ENCODE data around the gene C10orf143. TPM values are rescaled to one million over a fixed set of nuclear protein-coding genes. Genes with fewer than 3 reads are reported as not detected.

Gene C10orf143
- total RNA-seq, 3 donors from 2014 or later (not counting 1 experiment from before 2014, with no cell fraction given) = 7.1 to 10.9 (median 8.2) TPM

DNA sequence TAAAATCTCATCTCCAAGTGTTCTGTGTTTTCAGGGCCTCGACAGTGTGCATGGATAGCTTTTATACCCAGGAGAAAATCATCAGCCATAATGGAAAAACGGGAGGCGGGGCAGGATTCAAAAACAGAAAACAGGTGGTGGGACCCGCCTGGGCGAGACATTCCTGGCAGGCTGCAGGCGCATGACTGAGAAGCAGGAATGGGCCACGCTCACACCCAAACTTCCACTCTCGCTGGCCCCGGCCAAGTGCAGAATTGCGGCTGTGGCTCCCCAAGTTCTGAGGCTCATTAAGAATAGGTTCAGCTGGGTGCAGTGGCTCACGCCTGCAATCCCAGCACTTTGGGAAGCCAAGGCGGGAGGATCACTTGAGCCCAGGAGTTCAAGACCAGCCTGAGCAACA is 60.6 kb downstream of the C10orf143 start:
- H3K36me3 ChIP-seq (ENCODE audit: control insufficient read depth, insufficient read depth, low read length) = no peaks in the 10 kb centered on the region
- TF ChIP-seq CTCF (IDR thresholded peaks at IDR 0.05) = no peak
- 89% methylated on average over 12 of the region's 12 CpGs for WGBS (ENCODE audit: insufficient coverage)
- no peak overlapping the region for H3K27ac Mint-ChIP-seq
- no peaks in the 10 kb centered on the region for H3K9me3 ChIP-seq (ENCODE audit: control insufficient read depth, insufficient read depth, low read length)
- no peaks in the 10 kb centered on the region for H3K27me3 Mint-ChIP-seq (ENCODE audit: low read depth in 2 of 2)
- H3K4me3 Mint-ChIP-seq = no peak overlapping the region
- no peaks in the 10 kb centered on the region for H3K27me3 ChIP-seq (ENCODE audit: control insufficient read depth, insufficient read depth, low read length)
- ATAC-seq = no peak
- H3K4me3 ChIP-seq (ENCODE audit: low read length) = no peak overlapping the region
- DNase-seq = no peak
- no peaks in the 10 kb centered on the region for H3K36me3 Mint-ChIP-seq
- intact Hi-C loops (cut with micrococcal nuclease) = no loop called here
- H3K4me1 ChIP-seq (ENCODE audit: control insufficient read depth, insufficient read depth, low read length) = no peaks in the 10 kb centered on the region
- no peaks in the 10 kb centered on the region for H3K9me3 Mint-ChIP-seq
- no peaks in the 10 kb centered on the region for H3K4me1 Mint-ChIP-seq
- H3K27ac ChIP-seq (ENCODE audit: low read length) = no peak overlapping the region

GRCh38 chr10:130049244-130049643 is 61.4 kb downstream of the C10orf143 start:
- Histone ChIP-seq H3K4me3 (ENCODE audit: low read length) (no peak overlapping the region), H3K4me1 (ENCODE audit: control insufficient read depth, insufficient read depth, low read length) (no peaks in the 10 kb centered on the region), H3K27ac (ENCODE audit: low read length) (no peak overlapping the region), H3K27me3 (ENCODE audit: control insufficient read depth, insufficient read depth, low read length) (no peaks in the 10 kb centered on the region), H3K9me3 (ENCODE audit: control insufficient read depth, insufficient read depth, low read length) (no peaks in the 10 kb centered on the region), H3K36me3 (ENCODE audit: control insufficient read depth, insufficient read depth, low read length) (no peaks in the 10 kb centered on the region)
- no peaks in the 10 kb centered on the region for H3K9me3 Mint-ChIP-seq
- TF ChIP-seq CTCF (IDR thresholded peaks at IDR 0.05) = no peak
- no peaks in the 10 kb centered on the region for H3K36me3 Mint-ChIP-seq
- H3K4me3 Mint-ChIP-seq = no peak overlapping the region
- no peak overlapping the region for H3K27ac Mint-ChIP-seq
- WGBS (ENCODE audit: insufficient coverage) = 91% methylated on average over 12 of the region's 12 CpGs
- peaks cover 0 to under 1% of the 10 kb centered on the region in 2 donors for H3K27me3 Mint-ChIP-seq (ENCODE audit: low read depth in 2 of 2)
- intact Hi-C loops (cut with micrococcal nuclease) = no loop called here
- DNase-seq (no peak), ATAC-seq (no peak)
- no peaks in the 10 kb centered on the region for H3K4me1 Mint-ChIP-seq

DNA sequence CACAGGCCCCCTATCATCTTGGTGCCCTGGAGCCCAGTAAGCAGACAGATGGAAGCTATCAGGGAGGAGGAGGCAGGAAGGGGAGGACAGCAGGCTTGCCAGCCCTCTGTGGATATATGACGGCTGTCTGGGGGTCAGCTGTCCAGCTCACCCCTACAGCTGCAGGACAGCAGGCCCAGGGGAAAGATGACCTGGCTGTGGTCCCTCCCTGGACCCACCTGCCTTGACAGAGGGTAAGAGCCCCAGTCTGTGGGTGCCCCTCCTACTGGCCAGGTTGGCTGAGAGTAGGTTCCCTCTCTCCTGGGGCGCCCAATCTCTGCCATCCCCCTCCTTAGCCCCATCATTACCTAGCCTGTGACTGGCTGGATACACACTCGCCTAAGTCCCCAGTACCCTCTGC is 62.5 kb downstream of the C10orf143 start:
- Histone ChIP-seq H3K4me1 (ENCODE audit: control insufficient read depth, insufficient read depth, low read length) (no peaks in the 10 kb centered on the region), H3K27ac (ENCODE audit: low read length) (no peak overlapping the region), H3K9me3 (ENCODE audit: control insufficient read depth, insufficient read depth, low read length) (no peaks in the 10 kb centered on the region), H3K27me3 (ENCODE audit: control insufficient read depth, insufficient read depth, low read length) (no peaks in the 10 kb centered on the region), H3K36me3 (ENCODE audit: control insufficient read depth, insufficient read depth, low read length) (no peaks in the 10 kb centered on the region), H3K4me3 (ENCODE audit: low read length) (no peak overlapping the region)
- intact Hi-C loops (cut with micrococcal nuclease) = no loop called here
- Mint-ChIP-seq H3K4me3 (no peak overlapping the region), H3K4me1 (no peaks in the 10 kb centered on the region), H3K9me3 (no peaks in the 10 kb centered on the region), H3K27ac (no peak overlapping the region), H3K27me3 (ENCODE audit: low read depth in 2 of 2) (peaks cover 2 to 12% of the 10 kb centered on the region in 2 donors), H3K36me3 (no peaks in the 10 kb centered on the region)
- WGBS (ENCODE audit: insufficient coverage) = 77% methylated on average over 3 of the region's 3 CpGs
- ATAC-seq (no peak), DNase-seq (no peak)
- TF ChIP-seq CTCF (IDR thresholded peaks at IDR 0.05) = no peak

GRCh38 chr10:130047336-130047735 is 63.3 kb downstream of the C10orf143 start:
- Mint-ChIP-seq H3K27me3 (ENCODE audit: low read depth in 2 of 2) (peaks cover 2 to 20% of the 10 kb centered on the region in 2 donors), H3K4me3 (no peak overlapping the region), H3K4me1 (no peaks in the 10 kb centered on the region), H3K27ac (no peak overlapping the region), H3K9me3 (no peaks in the 10 kb centered on the region), H3K36me3 (no peaks in the 10 kb centered on the region)
- no peak for DNase-seq
- H3K4me1 ChIP-seq (ENCODE audit: control insufficient read depth, insufficient read depth, low read length) = no peaks in the 10 kb centered on the region
- H3K9me3 ChIP-seq (ENCODE audit: control insufficient read depth, insufficient read depth, low read length) = no peaks in the 10 kb centered on the region
- 78% methylated on average over 10 of the region's 10 CpGs for WGBS (ENCODE audit: insufficient coverage)
- H3K36me3 ChIP-seq (ENCODE audit: control insufficient read depth, insufficient read depth, low read length) = no peaks in the 10 kb centered on the region
- TF ChIP-seq CTCF (IDR thresholded peaks at IDR 0.05) = no peak
- no peak overlapping the region for H3K4me3 ChIP-seq (ENCODE audit: low read length)
- H3K27ac ChIP-seq (ENCODE audit: low read length) = no peak overlapping the region
- no peaks in the 10 kb centered on the region for H3K27me3 ChIP-seq (ENCODE audit: control insufficient read depth, insufficient read depth, low read length)
- no peak for ATAC-seq
- intact Hi-C loops (cut with micrococcal nuclease) = no loop called here

Data from natural killer cell (primary cell).